ENCODE results near the gene WAS. TPM values are rescaled to one million over a fixed set of nuclear protein-coding genes. Genes with fewer than 3 reads are reported as not detected.

Gene WAS
- polyA plus RNA-seq, 2 donors: 1.7 to 1.8 TPM

DNA sequence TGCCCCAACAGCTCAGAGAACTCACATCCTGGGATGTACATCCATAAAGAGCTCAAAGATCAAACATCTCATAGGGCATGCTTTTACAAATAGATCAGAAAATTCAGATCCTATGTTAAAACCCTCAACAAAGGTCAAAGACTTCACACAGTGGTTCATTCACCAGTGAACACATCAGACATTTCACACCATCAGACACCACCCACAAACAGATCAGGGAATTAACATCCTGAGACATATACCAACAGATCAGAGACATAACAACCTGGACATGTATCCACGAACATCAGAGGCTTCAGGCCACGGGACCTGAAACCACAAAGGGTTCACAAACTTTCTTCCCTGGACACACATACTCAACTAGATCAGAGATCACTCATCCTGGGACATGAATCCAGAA lies 36.4 kb downstream of the WAS start:
- WGBS, 2 donors: 59 to 68% methylated on average over 2 of the region's 2 CpGs
- H3K27ac ChIP-seq (ENCODE audit: low read depth in 2 of 2, low read length in 1 of 2): no peak overlapping the region
- H3K4me3 ChIP-seq (ENCODE audit: low read depth in 1 of 2, low read length in 2 of 2): no peak overlapping the region
- H3K9me3 ChIP-seq (ENCODE audit: control insufficient read depth in 2 of 2, insufficient read depth in 1 of 2, low read depth in 1 of 2, low read length in 1 of 2): no peaks in the 10 kb centered on the region
- H3K27me3 ChIP-seq (ENCODE audit: control insufficient read depth in 1 of 2, insufficient read depth in 2 of 2, low read length in 2 of 2): peaks cover 0 to 2% of the 10 kb centered on the region in 2 donors
- H3K36me3 ChIP-seq (ENCODE audit: control insufficient read depth in 2 of 2, insufficient read depth in 2 of 2, low read length in 1 of 2): no peaks in the 10 kb centered on the region
- no peaks in the 10 kb centered on the region for H3K4me1 ChIP-seq (ENCODE audit: control insufficient read depth in 2 of 2, insufficient read depth in 2 of 2, low read length in 1 of 2)

DNA sequence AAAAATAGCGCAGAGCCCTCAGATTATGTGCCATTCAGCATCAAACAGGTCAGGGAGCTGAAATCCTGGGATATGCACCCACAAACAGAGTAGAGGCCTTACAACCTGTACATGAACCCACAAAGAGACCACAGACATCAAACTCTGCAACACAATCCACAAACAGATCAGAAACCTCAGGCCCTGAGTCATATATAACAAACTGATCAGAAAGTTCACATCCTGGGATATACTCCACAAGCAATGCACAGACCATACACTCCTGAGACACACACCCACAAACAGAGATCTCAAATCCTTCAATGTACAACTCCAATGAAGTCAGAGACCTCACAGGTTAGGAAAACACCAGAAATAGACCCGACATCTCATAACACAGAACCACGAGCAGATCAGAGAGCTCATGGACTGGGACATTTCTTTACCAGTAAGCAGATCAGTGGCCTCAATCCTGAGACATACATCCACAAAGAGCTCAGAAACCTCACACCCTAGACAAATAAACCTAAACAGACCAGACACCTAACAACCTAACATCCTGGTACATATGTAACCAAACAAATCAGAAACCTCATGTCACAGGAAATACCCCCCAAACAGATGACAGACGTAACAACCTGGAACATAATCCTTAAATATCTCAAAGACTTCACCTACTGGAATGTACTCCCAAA lies 37.1 kb downstream of the WAS start:
- Histone ChIP-seq H3K27me3 (ENCODE audit: control insufficient read depth in 1 of 2, insufficient read depth in 2 of 2, low read length in 2 of 2) (peaks cover 0 to 2% of the 10 kb centered on the region in 2 donors), H3K36me3 (ENCODE audit: control insufficient read depth in 2 of 2, insufficient read depth in 2 of 2, low read length in 1 of 2) (no peaks in the 10 kb centered on the region), H3K9me3 (ENCODE audit: control insufficient read depth in 2 of 2, insufficient read depth in 1 of 2, low read depth in 1 of 2, low read length in 1 of 2) (no peaks in the 10 kb centered on the region), H3K4me1 (ENCODE audit: control insufficient read depth in 2 of 2, insufficient read depth in 2 of 2, low read length in 1 of 2) (no peaks in the 10 kb centered on the region), H3K27ac (ENCODE audit: low read depth in 2 of 2, low read length in 1 of 2) (no peak overlapping the region), H3K4me3 (ENCODE audit: low read depth in 1 of 2, low read length in 2 of 2) (no peak overlapping the region)
- 58 to 85% methylated on average over 4 of the region's 4 CpGs for WGBS, 2 donors

- H3K36me3 ChIP-seq (ENCODE audit: control insufficient read depth in 2 of 2, insufficient read depth in 2 of 2, low read length in 1 of 2): no peaks in the 10 kb centered on the region
- H3K9me3 ChIP-seq (ENCODE audit: control insufficient read depth in 2 of 2, insufficient read depth in 1 of 2, low read depth in 1 of 2, low read length in 1 of 2): no peaks in the 10 kb centered on the region
- H3K4me1 ChIP-seq (ENCODE audit: control insufficient read depth in 2 of 2, insufficient read depth in 2 of 2, low read length in 1 of 2): no peaks in the 10 kb centered on the region
- no peak overlapping the region for H3K4me3 ChIP-seq (ENCODE audit: low read depth in 1 of 2, low read length in 2 of 2)
- H3K27ac ChIP-seq (ENCODE audit: low read depth in 2 of 2, low read length in 1 of 2): no peak overlapping the region
- H3K27me3 ChIP-seq (ENCODE audit: control insufficient read depth in 1 of 2, insufficient read depth in 2 of 2, low read length in 2 of 2): peaks cover 0 to 2% of the 10 kb centered on the region in 2 donors
Measured at GRCh38 chrX:48721916-48722315, 38.3 kb downstream of the WAS start.

DNA sequence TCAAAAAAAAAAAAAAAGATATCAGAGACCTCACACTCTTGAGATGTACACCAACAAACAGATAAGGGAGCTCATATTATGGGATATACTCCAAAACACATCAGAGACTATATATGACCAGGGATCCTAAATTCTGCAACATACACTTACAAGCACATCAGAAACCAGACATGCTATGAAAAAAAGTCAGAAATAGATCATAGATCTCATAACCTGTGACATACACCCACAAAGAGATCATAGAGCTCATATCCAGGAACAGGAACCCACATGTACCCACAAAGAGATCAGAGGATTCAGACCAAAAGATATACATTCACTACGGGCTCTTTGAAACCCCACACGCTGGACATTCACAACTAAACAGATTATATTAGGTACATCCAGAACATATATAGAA lies 43.0 kb downstream of the WAS start:
- WGBS, 2 donors: 85 to 86% methylated on average over 2 of the region's 2 CpGs
- H3K27ac ChIP-seq (ENCODE audit: low read depth in 2 of 2, low read length in 1 of 2): no peak overlapping the region
- H3K27me3 ChIP-seq (ENCODE audit: control insufficient read depth in 1 of 2, insufficient read depth in 2 of 2, low read length in 2 of 2): peaks cover 0 to 8% of the 10 kb centered on the region in 2 donors
- no peaks in the 10 kb centered on the region for H3K9me3 ChIP-seq (ENCODE audit: control insufficient read depth in 2 of 2, insufficient read depth in 1 of 2, low read depth in 1 of 2, low read length in 1 of 2)
- H3K4me3 ChIP-seq (ENCODE audit: low read depth in 1 of 2, low read length in 2 of 2): no peak overlapping the region
- H3K36me3 ChIP-seq (ENCODE audit: control insufficient read depth in 2 of 2, insufficient read depth in 2 of 2, low read length in 1 of 2): no peaks in the 10 kb centered on the region
- no peaks in the 10 kb centered on the region for H3K4me1 ChIP-seq (ENCODE audit: control insufficient read depth in 2 of 2, insufficient read depth in 2 of 2, low read length in 1 of 2)

DNA sequence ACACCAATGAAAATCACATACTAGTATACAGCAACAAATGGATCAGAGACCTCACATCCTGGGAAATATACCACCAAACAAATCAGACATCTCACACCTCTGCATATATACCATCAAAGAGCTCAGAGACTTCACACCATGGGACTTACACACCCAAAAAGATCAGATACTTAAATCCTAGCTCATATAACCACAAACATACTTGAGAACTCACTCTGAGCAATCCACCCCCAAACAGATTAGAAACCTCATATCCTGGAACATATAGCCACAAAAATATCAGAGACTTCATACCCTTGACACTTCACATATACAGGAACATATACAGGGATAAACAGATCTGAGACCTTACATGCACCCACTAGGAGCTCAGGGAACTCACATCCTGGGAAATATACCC lies 45.1 kb downstream of the WAS start:
- no peaks in the 10 kb centered on the region for H3K9me3 ChIP-seq (ENCODE audit: control insufficient read depth in 2 of 2, insufficient read depth in 1 of 2, low read depth in 1 of 2, low read length in 1 of 2)
- no peaks in the 10 kb centered on the region for H3K36me3 ChIP-seq (ENCODE audit: control insufficient read depth in 2 of 2, insufficient read depth in 2 of 2, low read length in 1 of 2)
- no peaks in the 10 kb centered on the region for H3K4me1 ChIP-seq (ENCODE audit: control insufficient read depth in 2 of 2, insufficient read depth in 2 of 2, low read length in 1 of 2)
- H3K4me3 ChIP-seq (ENCODE audit: low read depth in 1 of 2, low read length in 2 of 2): no peak overlapping the region
- H3K27ac ChIP-seq (ENCODE audit: low read depth in 2 of 2, low read length in 1 of 2): no peak overlapping the region
- H3K27me3 ChIP-seq (ENCODE audit: control insufficient read depth in 1 of 2, insufficient read depth in 2 of 2, low read length in 2 of 2): peaks cover 0 to 8% of the 10 kb centered on the region in 2 donors

DNA sequence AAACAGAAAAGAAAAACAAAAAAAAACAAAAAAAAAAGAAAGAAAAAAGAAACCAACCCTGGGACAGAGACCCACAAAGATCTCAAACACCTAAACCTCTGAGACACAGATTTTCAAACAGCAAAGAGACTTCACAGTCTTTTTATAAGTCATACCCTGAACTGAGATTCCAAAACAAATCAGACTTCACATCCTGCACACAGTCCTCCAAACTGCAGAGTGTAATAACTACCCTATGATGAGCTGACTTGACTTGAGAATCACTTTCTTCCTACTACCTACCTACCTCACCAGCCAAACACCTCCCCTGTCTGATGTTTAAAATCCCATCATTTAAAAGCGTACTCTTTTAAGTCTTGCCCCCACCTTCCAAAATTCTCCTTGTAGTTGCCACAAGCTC lies 52.7 kb downstream of the WAS start:
- Histone ChIP-seq H3K27ac (ENCODE audit: low read depth in 2 of 2, low read length in 1 of 2) (no peak overlapping the region), H3K4me1 (ENCODE audit: control insufficient read depth in 2 of 2, insufficient read depth in 2 of 2, low read length in 1 of 2) (peaks cover 0 to 2% of the 10 kb centered on the region in 2 donors), H3K36me3 (ENCODE audit: control insufficient read depth in 2 of 2, insufficient read depth in 2 of 2, low read length in 1 of 2) (no peaks in the 10 kb centered on the region), H3K4me3 (ENCODE audit: low read depth in 1 of 2, low read length in 2 of 2) (no peak overlapping the region), H3K27me3 (ENCODE audit: control insufficient read depth in 1 of 2, insufficient read depth in 2 of 2, low read length in 2 of 2) (no peaks in the 10 kb centered on the region), H3K9me3 (ENCODE audit: control insufficient read depth in 2 of 2, insufficient read depth in 1 of 2, low read depth in 1 of 2, low read length in 1 of 2) (no peaks in the 10 kb centered on the region)
- 70 to 79% methylated on average over 1 of the region's 1 CpG for WGBS, 2 donors

DNA sequence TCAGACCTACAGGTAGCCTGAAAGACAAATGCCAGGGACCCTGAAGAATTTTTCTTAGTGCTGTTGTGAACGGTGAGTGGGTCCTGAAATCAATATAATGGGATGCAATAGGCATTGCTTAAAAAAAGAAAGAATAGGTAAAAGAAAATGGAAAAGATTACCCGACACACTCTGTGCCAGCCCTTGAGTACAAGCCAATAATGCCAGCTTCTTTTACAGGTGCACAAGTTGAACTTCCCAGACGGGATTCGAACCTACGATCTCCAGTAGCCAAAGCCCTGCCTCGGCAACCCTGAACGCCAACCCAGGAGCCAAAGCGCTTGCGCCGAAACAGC lies 53.2 kb downstream of the WAS start:
- H3K27me3 ChIP-seq (ENCODE audit: control insufficient read depth in 1 of 2, insufficient read depth in 2 of 2, low read length in 2 of 2): no peaks in the 10 kb centered on the region
- WGBS, 2 donors: 9 to 45% methylated on average over 10 of the region's 10 CpGs
- H3K36me3 ChIP-seq (ENCODE audit: control insufficient read depth in 2 of 2, insufficient read depth in 2 of 2, low read length in 1 of 2): no peaks in the 10 kb centered on the region
- H3K4me1 ChIP-seq (ENCODE audit: control insufficient read depth in 2 of 2, insufficient read depth in 2 of 2, low read length in 1 of 2): peaks cover 0 to 2% of the 10 kb centered on the region in 2 donors
- peak overlapping the region in 1 of 2 donors; percentile 7 for H3K27ac ChIP-seq (ENCODE audit: low read depth in 2 of 2, low read length in 1 of 2)
- H3K4me3 ChIP-seq (ENCODE audit: low read depth in 1 of 2, low read length in 2 of 2): peak overlapping the region in 1 of 2 donors; percentile 51
- no peaks in the 10 kb centered on the region for H3K9me3 ChIP-seq (ENCODE audit: control insufficient read depth in 2 of 2, insufficient read depth in 1 of 2, low read depth in 1 of 2, low read length in 1 of 2)

DNA sequence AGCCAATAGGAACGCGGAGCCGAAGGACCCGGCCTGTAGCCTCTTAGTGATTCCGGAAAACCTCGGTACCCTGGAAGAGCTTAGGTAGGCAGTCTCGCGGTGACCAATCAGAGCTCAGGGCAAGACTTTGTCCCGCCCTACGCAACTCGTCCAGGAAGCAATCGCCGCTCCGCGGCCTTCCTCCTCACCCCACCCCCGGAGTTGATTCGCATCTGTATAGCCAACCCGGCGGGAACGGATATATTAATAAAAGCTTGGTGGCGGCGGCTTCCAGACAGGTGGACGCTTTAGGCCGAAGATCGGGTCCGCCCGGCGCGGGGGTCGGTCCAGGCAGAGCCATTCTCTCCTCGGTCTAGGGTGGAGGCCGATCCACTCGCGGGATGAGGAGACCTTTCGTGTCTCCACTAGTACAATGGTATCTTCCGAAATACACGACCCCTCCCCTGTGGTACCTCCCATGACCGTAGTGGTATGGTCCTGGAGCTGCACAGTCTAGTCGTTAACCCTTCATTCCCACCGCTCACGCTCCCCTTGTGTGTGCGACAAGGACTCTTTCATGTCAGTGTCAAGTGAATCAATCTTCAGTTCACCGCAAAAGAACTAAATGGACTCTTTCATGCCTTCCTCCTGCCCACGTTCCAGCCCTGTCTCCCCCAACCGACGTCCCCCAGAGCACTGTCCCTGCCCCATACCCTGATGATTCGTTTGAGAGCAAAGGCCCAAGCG lies 53.8 kb downstream of the WAS start:
- peak overlapping the region; percentile 51 to 59 for H3K4me3 ChIP-seq (ENCODE audit: low read depth in 1 of 2, low read length in 2 of 2)
- peak overlapping the region; percentile 88 to 96 for H3K27ac ChIP-seq (ENCODE audit: low read depth in 2 of 2, low read length in 1 of 2)
- no peaks in the 10 kb centered on the region for H3K27me3 ChIP-seq (ENCODE audit: control insufficient read depth in 1 of 2, insufficient read depth in 2 of 2, low read length in 2 of 2)
- H3K9me3 ChIP-seq (ENCODE audit: control insufficient read depth in 2 of 2, insufficient read depth in 1 of 2, low read depth in 1 of 2, low read length in 1 of 2): no peaks in the 10 kb centered on the region
- H3K36me3 ChIP-seq (ENCODE audit: control insufficient read depth in 2 of 2, insufficient read depth in 2 of 2, low read length in 1 of 2): no peaks in the 10 kb centered on the region
- peaks cover 0 to 2% of the 10 kb centered on the region in 2 donors for H3K4me1 ChIP-seq (ENCODE audit: control insufficient read depth in 2 of 2, insufficient read depth in 2 of 2, low read length in 1 of 2)
- 0 to 35% methylated on average over 48 of the region's 48 CpGs for WGBS, 2 donors

DNA sequence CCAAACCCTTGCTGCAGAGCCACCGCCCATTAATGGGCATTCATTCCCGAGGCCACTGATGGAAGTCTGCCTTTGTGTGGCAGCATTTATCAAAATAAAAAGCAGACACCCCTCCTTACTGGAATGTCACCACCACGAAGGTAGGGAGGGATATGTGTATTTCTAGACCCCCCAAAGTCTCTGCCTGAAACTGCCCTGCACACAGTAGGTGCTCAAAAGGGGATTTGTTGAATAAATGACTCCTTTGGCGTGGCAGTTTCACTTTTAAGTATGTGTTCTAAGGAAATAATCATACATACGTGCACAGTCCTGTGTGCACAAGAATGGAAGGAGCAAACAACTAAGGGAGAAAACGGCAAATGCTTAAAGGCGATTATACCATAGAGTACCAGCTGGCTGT lies 54.3 kb downstream of the WAS start:
- Histone ChIP-seq H3K4me3 (ENCODE audit: low read depth in 1 of 2, low read length in 2 of 2) (peak overlapping the region; percentile 51 to 59), H3K27me3 (ENCODE audit: control insufficient read depth in 1 of 2, insufficient read depth in 2 of 2, low read length in 2 of 2) (no peaks in the 10 kb centered on the region), H3K36me3 (ENCODE audit: control insufficient read depth in 2 of 2, insufficient read depth in 2 of 2, low read length in 1 of 2) (no peaks in the 10 kb centered on the region), H3K9me3 (ENCODE audit: control insufficient read depth in 2 of 2, insufficient read depth in 1 of 2, low read depth in 1 of 2, low read length in 1 of 2) (no peaks in the 10 kb centered on the region), H3K27ac (ENCODE audit: low read depth in 2 of 2, low read length in 1 of 2) (peak overlapping the region; percentile 88 to 96), H3K4me1 (ENCODE audit: control insufficient read depth in 2 of 2, insufficient read depth in 2 of 2, low read length in 1 of 2) (peaks cover 0 to 2% of the 10 kb centered on the region in 2 donors)
- 42 to 49% methylated on average over 7 of the region's 7 CpGs for WGBS, 2 donors
